ENCODE results near the gene MAP2K3.

Gene MAP2K3

DNA sequence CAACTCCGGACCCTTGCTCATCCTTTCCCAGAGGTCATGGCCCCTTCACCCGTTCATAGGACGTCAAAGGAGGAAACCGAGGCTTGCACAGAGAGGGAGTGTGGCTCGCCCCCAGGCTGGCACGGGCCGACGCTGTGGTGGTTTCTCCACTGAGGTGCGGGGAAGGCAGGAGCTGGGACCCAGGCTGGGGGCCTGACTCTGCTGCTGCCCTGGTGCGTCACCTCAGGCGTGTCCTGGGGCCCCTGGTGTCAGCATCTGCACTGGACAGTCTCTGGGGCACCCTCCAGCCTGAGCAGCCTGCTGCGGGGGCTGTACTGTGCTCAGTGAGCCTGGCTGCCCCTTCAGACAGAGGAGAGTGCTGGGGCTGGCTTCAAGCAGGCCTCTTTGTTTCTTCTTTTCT is 7.4 kb downstream of the MAP2K3 start:
- H3K27me3 ChIP-seq (ENCODE audit: insufficient read depth, low read depth, severe bottlenecking) = peaks cover 13% of the 10 kb centered on the region
- no peaks in the 10 kb centered on the region for H3K9me3 ChIP-seq (ENCODE audit: severe bottlenecking)
- H3K4me3 ChIP-seq (ENCODE audit: low read depth, low read length) = no peak overlapping the region
- TF ChIP-seq, protein P1, sequence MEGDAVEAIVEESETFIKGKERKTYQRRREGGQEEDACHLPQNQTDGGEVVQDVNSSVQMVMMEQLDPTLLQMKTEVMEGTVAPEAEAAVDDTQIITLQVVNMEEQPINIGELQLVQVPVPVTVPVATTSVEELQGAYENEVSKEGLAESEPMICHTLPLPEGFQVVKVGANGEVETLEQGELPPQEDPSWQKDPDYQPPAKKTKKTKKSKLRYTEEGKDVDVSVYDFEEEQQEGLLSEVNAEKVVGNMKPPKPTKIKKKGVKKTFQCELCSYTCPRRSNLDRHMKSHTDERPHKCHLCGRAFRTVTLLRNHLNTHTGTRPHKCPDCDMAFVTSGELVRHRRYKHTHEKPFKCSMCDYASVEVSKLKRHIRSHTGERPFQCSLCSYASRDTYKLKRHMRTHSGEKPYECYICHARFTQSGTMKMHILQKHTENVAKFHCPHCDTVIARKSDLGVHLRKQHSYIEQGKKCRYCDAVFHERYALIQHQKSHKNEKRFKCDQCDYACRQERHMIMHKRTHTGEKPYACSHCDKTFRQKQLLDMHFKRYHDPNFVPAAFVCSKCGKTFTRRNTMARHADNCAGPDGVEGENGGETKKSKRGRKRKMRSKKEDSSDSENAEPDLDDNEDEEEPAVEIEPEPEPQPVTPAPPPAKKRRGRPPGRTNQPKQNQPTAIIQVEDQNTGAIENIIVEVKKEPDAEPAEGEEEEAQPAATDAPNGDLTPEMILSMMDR (IDR thresholded peaks at IDR 0.05; ENCODE audit: low read depth, low read length) = no peak
- no peaks in the 10 kb centered on the region for H3K36me3 ChIP-seq
- DNase-seq = no peak
- no peak overlapping the region for H3K27ac ChIP-seq

GRCh38 chr17:21292867-21293830 is 8.6 kb downstream of the MAP2K3 start:
- DNase-seq = no peak
- H3K27ac ChIP-seq = no peak overlapping the region
- H3K27me3 ChIP-seq (ENCODE audit: insufficient read depth, low read depth, severe bottlenecking) = peaks cover 14% of the 10 kb centered on the region
- no peak overlapping the region for H3K4me3 ChIP-seq (ENCODE audit: low read depth, low read length)
- TF ChIP-seq, protein P1 (IDR thresholded peaks at IDR 0.05; ENCODE audit: low read depth, low read length) = no peak
- no peaks in the 10 kb centered on the region for H3K9me3 ChIP-seq (ENCODE audit: severe bottlenecking)
- H3K36me3 ChIP-seq = no peaks in the 10 kb centered on the region

GRCh38 chr17:21293831-21294210 is 9.3 kb downstream of the MAP2K3 start:
- Histone ChIP-seq H3K27ac (no peak overlapping the region), H3K9me3 (ENCODE audit: severe bottlenecking) (no peaks in the 10 kb centered on the region), H3K4me3 (ENCODE audit: low read depth, low read length) (no peak overlapping the region), H3K36me3 (no peaks in the 10 kb centered on the region), H3K27me3 (ENCODE audit: insufficient read depth, low read depth, severe bottlenecking) (peaks cover 17% of the 10 kb centered on the region)
- TF ChIP-seq, protein P1 (IDR thresholded peaks at IDR 0.05; ENCODE audit: low read depth, low read length) = no peak
- no peak for DNase-seq

DNA sequence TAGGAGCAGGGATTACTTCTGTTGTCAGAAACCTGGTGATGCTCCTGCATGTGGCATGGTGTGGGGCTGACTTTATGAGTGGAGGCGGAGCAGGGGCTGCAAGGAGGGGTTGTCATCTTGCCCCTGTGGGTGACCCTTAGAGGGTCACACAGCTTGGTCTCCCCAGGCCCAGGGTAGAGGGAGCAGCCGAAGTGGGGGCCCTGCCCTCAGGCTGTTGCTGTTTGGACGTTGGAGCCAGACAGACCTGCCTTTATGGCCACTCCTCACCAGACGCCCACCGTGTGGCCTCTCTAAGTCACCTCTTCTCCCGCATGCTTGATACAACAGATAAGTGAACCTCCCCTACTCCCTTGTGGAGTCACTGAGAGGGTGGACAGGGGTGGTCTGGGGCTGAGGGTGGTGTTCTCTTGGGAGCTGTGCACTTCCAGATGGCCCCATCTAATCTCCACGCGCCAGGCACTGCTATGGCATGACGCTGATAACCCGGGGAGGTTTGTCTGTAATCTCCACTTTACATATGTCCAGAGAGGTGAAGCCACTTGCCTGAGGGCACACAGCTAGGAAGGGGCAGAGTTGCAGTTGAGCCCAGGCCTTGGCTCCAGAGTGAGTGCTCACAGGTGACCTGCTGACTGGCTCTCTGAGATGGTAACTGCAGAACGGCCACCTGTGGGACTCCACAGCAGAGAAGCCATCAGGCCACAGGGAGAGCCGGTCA is 10.0 kb downstream of the MAP2K3 start:
- H3K27me3 ChIP-seq (ENCODE audit: insufficient read depth, low read depth, severe bottlenecking) = peaks cover 17% of the 10 kb centered on the region
- H3K36me3 ChIP-seq = peaks cover 5% of the 10 kb centered on the region; the same call in 1 of the 2 replicates
- no peak for DNase-seq
- no peaks in the 10 kb centered on the region for H3K9me3 ChIP-seq (ENCODE audit: severe bottlenecking)
- TF ChIP-seq, protein P1 (IDR thresholded peaks at IDR 0.05; ENCODE audit: low read depth, low read length) = no peak
- H3K4me3 ChIP-seq (ENCODE audit: low read depth, low read length) = no peak overlapping the region
- no peak overlapping the region for H3K27ac ChIP-seq

GRCh38 chr17:21295036-21295952 is 10.8 kb downstream of the MAP2K3 start:
- H3K9me3 ChIP-seq (ENCODE audit: severe bottlenecking) = no peaks in the 10 kb centered on the region
- no peak for DNase-seq
- H3K27ac ChIP-seq = no peak overlapping the region

More at GRCh38 chr17:21295036-21295952, 10.8 kb downstream of the MAP2K3 start:
- Histone ChIP-seq H3K27me3 (ENCODE audit: insufficient read depth, low read depth, severe bottlenecking) (peaks cover 17% of the 10 kb centered on the region), H3K4me3 (ENCODE audit: low read depth, low read length) (no peak overlapping the region), H3K36me3 (peaks cover 5% of the 10 kb centered on the region; the same call in 1 of the 2 replicates)
- TF ChIP-seq, protein P1 (IDR thresholded peaks at IDR 0.05; ENCODE audit: low read depth, low read length) = no peak

Data from WERI-Rb-1 (cell line).